Measurements from ENCODE around the gene ADCK2.
A peak's percentile ranks its signal among the peaks of the same experiment; 100 is the strongest.
"Not testable (repeated sequence)": the region's sequence is repeated elsewhere in the genome, so short reads cannot be mapped to it uniquely, and the experiment has no call there.

Gene ADCK2

DNA sequence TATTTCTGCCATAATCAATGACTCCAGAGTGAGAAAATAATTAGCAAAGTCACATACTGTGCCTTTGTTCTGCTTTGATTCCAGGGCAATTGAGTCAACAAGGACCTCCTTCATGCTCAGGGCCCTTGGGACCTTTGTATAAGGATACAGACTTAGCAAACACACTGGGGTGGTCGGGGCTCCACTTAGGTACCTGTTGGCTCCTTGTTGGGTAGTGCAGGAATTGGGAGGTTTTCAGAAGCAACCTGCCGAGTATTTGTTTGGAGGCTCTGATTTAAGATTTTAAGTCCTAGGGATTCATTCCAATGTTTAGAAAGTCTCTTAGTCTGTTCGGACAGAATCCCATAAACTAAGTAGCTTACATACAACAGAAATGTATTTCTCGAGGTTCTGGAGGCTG lies 3.0 kb downstream of the ADCK2 start:
- DNase-seq = no peak

DNA sequence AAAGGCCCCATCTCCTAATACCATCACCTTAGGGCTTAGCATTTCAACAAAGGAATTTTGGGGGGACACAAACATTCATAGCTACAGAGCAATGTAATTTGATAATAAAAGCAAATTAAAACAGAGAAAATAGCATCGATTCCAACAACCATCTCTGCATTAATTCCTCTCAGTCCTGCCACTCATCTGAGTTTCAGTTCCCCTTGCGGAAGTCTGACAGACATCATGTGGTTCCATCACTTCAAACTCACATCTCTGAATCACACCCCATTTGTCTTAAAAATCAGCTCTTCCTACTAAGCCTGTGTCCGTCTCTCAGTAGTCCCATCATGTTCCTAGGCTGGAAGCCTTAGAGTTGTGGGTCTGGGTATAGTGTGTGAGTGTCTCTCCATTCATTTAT lies 3.6 kb downstream of the ADCK2 start:
- DNase-seq = no peak

DNA sequence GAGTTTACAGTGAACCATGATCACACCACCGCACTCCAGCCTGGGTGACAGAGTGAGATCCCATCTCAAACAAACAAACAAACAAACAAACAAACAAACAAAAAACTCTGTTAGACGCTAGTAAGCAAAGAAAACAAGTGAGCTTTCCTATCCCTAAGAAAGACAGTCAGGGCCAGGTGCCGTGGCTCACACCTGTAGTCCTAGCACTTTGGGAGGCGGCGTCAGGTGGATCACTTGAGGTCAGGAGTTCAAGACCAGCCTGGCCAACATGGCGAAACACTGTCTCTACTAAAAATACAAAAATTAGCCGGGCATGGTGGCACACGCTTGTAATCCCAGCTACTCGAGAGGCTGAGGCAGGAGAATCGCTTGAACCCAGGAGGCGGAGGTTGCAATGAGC lies 4.2 kb downstream of the ADCK2 start:
- not testable (repeated sequence) for DNase-seq

GRCh38 chr7:140677496-140677895 lies 4.8 kb downstream of the ADCK2 start:
- no peak for DNase-seq

- no peak for DNase-seq
Measured at GRCh38 chr7:140678081-140678815, 5.5 kb downstream of the ADCK2 start.

- DNase-seq = no peak
Measured at GRCh38 chr7:140678816-140679130, 6.0 kb downstream of the ADCK2 start.

GRCh38 chr7:140679186-140679585 lies 6.4 kb downstream of the ADCK2 start:
- no peak for DNase-seq

GRCh38 chr7:140680886-140681285 lies 8.1 kb downstream of the ADCK2 start:
- DNase-seq = no peak

DNA sequence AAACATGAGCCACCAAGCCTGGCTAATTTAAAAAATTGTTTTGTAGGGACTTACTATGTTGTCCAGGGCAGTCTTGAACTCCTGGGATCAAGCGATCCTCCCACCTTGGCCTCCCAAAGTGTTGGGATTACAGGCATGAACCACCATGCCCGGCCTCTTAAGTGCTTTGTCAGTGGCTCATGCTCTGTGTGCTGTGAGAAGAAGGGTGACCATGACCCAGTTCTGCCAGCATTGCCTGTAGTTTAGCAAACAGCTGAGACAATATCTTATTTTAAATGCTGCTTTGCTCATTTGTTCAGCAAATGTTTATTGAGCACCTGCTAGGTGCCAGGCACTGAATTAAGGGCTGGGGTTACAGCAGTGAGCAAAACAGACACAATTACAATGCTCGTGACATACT lies 9.0 kb downstream of the ADCK2 start:
- DNase-seq = no peak

- DNase-seq = no peak
Measured at GRCh38 chr7:140683657-140684056, 10.9 kb downstream of the ADCK2 start.

DNA sequence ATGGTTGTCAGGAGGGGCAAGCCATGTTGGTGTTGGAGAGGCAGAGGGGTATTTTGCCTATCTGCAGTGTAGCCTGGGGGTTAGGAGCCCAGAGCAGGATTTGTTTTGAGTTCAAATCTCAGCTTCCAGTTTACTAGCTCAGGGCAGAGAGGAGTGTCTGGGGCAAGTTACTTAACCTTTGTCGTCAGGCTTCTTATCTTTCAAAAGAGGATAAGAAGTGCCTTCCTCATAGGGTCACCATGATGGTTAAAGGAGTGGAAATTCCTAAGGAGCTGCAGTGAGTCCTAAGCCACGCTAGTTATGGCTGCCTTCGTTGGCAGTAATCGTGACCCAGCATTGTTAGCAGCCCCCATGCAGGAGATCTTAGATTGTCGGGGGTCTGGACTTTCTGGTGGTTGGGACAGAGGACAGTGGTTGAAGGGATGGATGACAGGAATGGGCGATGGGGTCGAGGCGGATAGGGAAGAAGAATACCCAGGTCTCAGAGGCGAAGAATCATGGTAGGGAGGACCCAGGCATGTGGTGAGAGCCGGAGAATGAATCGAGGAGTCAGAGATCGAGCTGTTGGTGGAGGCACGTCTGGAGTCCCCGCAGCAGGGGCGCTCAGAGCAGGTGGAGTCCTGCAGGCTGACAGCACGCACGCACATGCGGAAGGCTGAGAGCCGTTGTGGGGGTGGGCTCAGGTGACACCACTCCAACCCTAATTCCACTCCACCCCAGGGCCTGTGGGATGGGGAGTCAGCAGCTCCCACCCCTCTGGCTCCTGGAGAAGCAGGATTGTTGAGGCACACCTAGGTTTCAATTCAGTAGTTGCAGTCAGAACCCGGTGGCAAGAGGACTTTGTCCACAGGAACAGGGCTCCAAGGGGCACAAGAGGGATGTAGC lies 11.6 kb downstream of the ADCK2 start:
- no peak for DNase-seq

GRCh38 chr7:140685407-140686087 lies 12.8 kb downstream of the ADCK2 start:
- DNase-seq = no peak

DNA sequence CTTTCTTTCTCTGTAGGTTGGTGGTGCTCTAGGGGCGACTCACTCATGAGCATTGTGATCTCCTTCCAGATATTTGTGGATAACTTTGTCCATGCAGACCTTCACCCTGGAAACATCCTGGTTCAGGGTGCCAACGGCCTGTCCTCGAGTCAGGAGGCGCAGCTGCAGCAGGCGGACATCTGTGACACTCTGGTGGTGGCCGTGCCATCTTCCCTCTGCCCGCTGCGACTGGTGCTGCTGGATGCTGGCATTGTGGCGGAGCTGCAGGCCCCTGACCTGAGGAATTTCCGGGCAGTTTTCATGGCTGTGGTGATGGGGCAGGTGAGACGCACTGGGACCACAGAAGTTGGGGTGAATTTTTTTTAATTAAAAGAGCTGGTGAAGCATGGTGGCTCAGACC lies 14.2 kb downstream of the ADCK2 start:
- no peak for DNase-seq

GRCh38 chr7:140688341-140688740 lies 15.6 kb downstream of the ADCK2 start:
- DNase-seq = no peak

- DNase-seq = no peak
Measured at GRCh38 chr7:140689199-140690152, 16.7 kb downstream of the ADCK2 start.

DNA sequence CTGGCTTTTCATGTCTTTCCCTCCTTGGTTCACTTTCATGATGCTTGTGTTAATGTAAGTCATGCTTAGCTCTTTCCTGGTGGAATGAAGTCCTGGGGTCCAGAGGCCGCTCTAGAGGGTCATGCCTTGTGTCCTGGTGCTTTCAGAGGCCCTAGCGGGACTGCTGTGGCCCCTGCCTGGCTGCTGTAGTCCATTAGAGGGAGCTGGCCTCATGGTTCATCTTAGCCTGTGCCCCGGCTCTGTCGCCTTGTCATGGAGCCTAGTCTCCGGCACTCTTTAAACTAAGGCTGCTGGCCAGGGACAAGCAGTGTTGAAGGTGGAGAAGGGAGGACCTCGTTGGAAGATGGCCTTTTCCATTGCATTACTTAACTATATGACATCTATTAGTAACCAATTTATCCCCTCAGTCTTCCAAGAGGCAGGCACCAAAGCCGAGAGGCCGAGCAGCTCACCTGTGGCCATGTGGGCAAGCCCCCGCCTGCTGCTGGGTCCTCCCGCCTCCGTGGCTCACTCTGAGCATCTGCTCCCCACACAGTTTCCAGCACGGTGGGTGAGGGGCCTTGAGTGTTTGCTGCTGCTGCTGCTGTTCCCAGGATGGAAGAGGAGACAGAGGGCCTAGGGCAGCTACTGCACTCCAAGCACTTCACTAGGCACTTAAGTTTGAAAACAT lies 18.8 kb downstream of the ADCK2 start:
- no peak for DNase-seq

GRCh38 chr7:140693849-140694248 lies 21.1 kb downstream of the ADCK2 start:
- DNase-seq = not testable (repeated sequence)

GRCh38 chr7:140694592-140694991 lies 21.8 kb downstream of the ADCK2 start:
- DNase-seq = no peak

DNA sequence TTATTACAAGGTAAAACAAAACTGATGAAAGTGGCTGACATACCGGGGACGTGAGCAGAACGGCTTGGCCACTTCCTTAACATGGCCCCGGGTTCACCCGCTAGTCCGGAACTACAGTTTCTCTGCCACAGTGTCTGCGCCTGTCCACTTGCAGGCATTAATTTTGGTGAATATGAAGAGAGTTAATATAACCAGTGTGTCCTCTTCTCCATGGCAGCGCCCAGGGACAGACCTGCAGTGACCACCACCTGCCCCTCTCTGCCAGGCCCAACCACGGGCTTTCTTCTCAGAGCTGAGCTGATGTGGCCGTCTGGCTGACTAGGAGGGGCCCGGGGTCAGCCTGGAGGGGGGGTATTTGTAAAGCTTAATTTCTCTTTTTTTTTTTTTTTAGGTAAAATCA lies 22.6 kb downstream of the ADCK2 start:
- DNase-seq = no peak

- DNase-seq = peak; percentile 97
Measured at GRCh38 chr7:140696024-140696679, 23.4 kb downstream of the ADCK2 start.

- DNase-seq = peak; percentile 81
Measured at GRCh38 chr7:140696680-140697446, 24.1 kb downstream of the ADCK2 start, which contains the start of gene NDUFB2. NDUFB2 (plus strand) TSS chr7:140696708; CDS start chr7:140696745, 37 bp downstream.

All from stimulated activated CD4-positive, alpha-beta T cell treated with anti-CD3 and anti-CD28 coated beads, Interleukin-15, amount 100 ng/mL, for 24 hours (primary cell).